ENCODE data around the gene RNF166.

The RNF166 gene

DNA sequence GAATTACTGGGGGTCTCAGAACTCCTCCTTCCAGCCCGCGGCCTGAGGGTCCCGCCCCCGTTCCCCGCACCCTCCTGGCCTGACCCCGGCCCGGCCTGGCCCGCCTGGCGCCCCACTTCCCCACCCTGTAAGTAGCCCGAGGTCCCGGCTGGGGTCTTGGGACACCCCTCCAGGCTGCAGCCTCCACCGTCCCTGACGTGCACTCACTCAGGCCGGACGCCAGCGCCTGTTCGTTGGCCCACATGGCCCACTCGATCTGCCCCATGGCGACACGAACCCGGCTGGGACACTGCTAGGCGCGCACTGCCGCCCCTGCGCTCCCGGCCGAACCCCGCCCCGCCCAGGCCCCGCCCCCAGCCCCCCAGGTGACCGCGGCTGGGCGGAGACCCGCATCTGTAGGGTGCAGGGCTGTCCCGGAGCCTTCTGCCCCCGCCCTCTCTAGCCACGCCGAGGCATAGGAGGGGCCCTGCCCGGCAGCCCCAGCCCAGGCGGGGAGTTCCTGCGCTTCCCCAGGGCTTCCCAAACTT, 55.4 kb downstream of the RNF166 start, which contains the start of gene CYBA:
Gene CYBA, minus strand, starts transcription at position 305 of the 527 bp plus-strand sequence. Its CDS starts 40 bp downstream, at position 265.
- peak; percentile 50 to 71 (median 66) for DNase-seq

GRCh38 chr16:88649924-88650748, 56.1 kb downstream of the RNF166 start:
- peak in 5 of 6 experiments; percentile 21 to 69 (median 43) for DNase-seq

GRCh38 chr16:88649195-88649923, 56.8 kb downstream of the RNF166 start:
- DNase-seq: no peak

- no peak for DNase-seq
These were observed 58.8 kb downstream of the RNF166 start for GRCh38 chr16:88647178-88648070.

All from stimulated activated naive CD4-positive, alpha-beta T cell (primary cell).